Measurements from ENCODE around the gene ABHD8. TPM values are rescaled to one million over a fixed set of nuclear protein-coding genes. Genes with fewer than 3 reads are reported as not detected.

Gene ABHD8
- total RNA-seq, 1 donor from 2014 or later: 16.9 TPM

DNA sequence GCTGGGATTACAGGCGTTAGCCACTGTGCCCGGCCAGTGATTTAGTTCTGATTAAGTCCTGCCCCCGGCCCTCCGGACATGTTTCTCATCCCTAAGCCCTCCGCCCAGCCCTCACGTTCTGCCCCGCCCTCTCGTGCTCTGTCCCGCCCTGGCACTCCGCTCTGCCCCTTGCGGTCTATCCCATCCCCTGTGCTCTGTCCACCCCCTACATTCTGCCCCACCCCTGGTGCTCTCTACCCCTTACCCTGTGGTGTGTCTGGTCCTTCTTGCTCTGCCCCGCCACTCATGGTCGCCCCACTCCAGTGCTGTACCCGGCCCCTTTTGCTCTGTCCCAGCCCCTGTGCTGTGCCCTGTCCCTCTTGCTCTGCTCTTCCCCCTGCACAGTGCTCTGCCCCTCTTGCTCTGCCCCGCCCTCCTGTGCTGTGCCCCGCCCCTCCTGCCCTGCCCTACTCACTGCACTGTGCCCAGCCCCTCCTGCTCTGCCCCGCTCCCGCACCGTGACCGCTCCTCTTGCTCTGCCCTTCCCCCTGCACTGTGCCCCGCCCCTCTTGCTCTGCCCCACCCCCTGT is 37.2 kb upstream of the ABHD8 start:
- DNase-seq (ENCODE audit: low spot score, unreplicated experiment): no peak
- no peaks in the 10 kb centered on the region for H3K9me3 Mint-ChIP-seq (ENCODE audit: low read depth)
- no peak for TF ChIP-seq CTCF (IDR thresholded peaks at IDR 0.05; ENCODE audit: unreplicated experiment)
- peaks cover 1% of the 10 kb centered on the region for H3K36me3 Mint-ChIP-seq (ENCODE audit: insufficient read depth)
- no peaks in the 10 kb centered on the region for H3K27me3 Mint-ChIP-seq
- H3K4me3 Mint-ChIP-seq (ENCODE audit: low read depth): no peak overlapping the region
- H3K4me1 Mint-ChIP-seq (ENCODE audit: low read depth): peaks cover 7% of the 10 kb centered on the region
- H3K27ac Mint-ChIP-seq: no peak overlapping the region

GRCh38 chr19:17339088-17339741 is 36.0 kb upstream of the ABHD8 start:
- H3K36me3 Mint-ChIP-seq (ENCODE audit: insufficient read depth): peaks cover 1% of the 10 kb centered on the region
- no peaks in the 10 kb centered on the region for H3K27me3 Mint-ChIP-seq
- no peak overlapping the region for H3K27ac Mint-ChIP-seq
- peak overlapping the region; percentile 33 for H3K4me3 Mint-ChIP-seq (ENCODE audit: low read depth)
- no peak for TF ChIP-seq CTCF (IDR thresholded peaks at IDR 0.05; ENCODE audit: unreplicated experiment)
- H3K9me3 Mint-ChIP-seq (ENCODE audit: low read depth): no peaks in the 10 kb centered on the region
- peaks cover 7% of the 10 kb centered on the region for H3K4me1 Mint-ChIP-seq (ENCODE audit: low read depth)
- no peak for DNase-seq (ENCODE audit: low spot score, unreplicated experiment)

GRCh38 chr19:17338433-17339078 is 35.3 kb upstream of the ABHD8 start:
- TF ChIP-seq CTCF (IDR thresholded peaks at IDR 0.05; ENCODE audit: unreplicated experiment): no peak
- H3K36me3 Mint-ChIP-seq (ENCODE audit: insufficient read depth): peaks cover 3% of the 10 kb centered on the region
- H3K27me3 Mint-ChIP-seq: no peaks in the 10 kb centered on the region
- H3K4me3 Mint-ChIP-seq (ENCODE audit: low read depth): peak overlapping the region; percentile 96
- H3K9me3 Mint-ChIP-seq (ENCODE audit: low read depth): no peaks in the 10 kb centered on the region
- H3K4me1 Mint-ChIP-seq (ENCODE audit: low read depth): peaks cover 9% of the 10 kb centered on the region
- no peak for DNase-seq (ENCODE audit: low spot score, unreplicated experiment)
- H3K27ac Mint-ChIP-seq: no peak overlapping the region

- Mint-ChIP-seq H3K27me3 (no peaks in the 10 kb centered on the region), H3K27ac (peak overlapping the region; percentile 99), H3K9me3 (ENCODE audit: low read depth) (no peaks in the 10 kb centered on the region), H3K4me1 (ENCODE audit: low read depth) (peaks cover 9% of the 10 kb centered on the region), H3K4me3 (ENCODE audit: low read depth) (peak overlapping the region; percentile 96), H3K36me3 (ENCODE audit: insufficient read depth) (peaks cover 6% of the 10 kb centered on the region)
- TF ChIP-seq CTCF (IDR thresholded peaks at IDR 0.05; ENCODE audit: unreplicated experiment): no peak
- no peak for DNase-seq (ENCODE audit: low spot score, unreplicated experiment)
These were observed 34.6 kb upstream of the ABHD8 start for GRCh38 chr19:17337675-17338432.

Measured in progenitor cell of endocrine pancreas (in vitro differentiated cells).